ENCODE measurements around the gene SMPD2.
A peak's percentile ranks its signal among the peaks of the same experiment; 100 is the strongest.

SMPD2 gene

GRCh38 chr6:109456710-109457561 lies 16.4 kb downstream of the SMPD2 start:
- TF ChIP-seq SPI1 (IDR thresholded peaks at IDR 0.05; ENCODE audit: borderline replicate concordance, low read depth), result peak; percentile 3; the same call in 1 of the 2 replicates
- no peak for TF ChIP-seq POLR2AphosphoS5 (IDR thresholded peaks at IDR 0.05; ENCODE audit: low read depth)
- TF ChIP-seq CTCF (IDR thresholded peaks at IDR 0.05; ENCODE audit: insufficient read depth, low read length), result no peak
- no peak overlapping the region for H3K4me3 ChIP-seq (replicated peaks; ENCODE audit: insufficient read depth, low read length)
- no peak for DNase-seq (ENCODE audit: low read depth in 1 of 2, low spot score in 1 of 2)
- no peaks in the 10 kb centered on the region for H3K27me3 ChIP-seq (ENCODE audit: insufficient read depth, poor library complexity, severe bottlenecking)
- no peak overlapping the region for H3K27ac ChIP-seq (replicated peaks)

GRCh38 chr6:109457562-109457996 lies 17.1 kb downstream of the SMPD2 start:
- no peak overlapping the region for H3K4me3 ChIP-seq (replicated peaks; ENCODE audit: insufficient read depth, low read length)
- TF ChIP-seq GABPA (IDR thresholded peaks at IDR 0.05; ENCODE audit: low read depth) (no peak), CTCF (IDR thresholded peaks at IDR 0.05; ENCODE audit: insufficient read depth, low read length) (no peak), SPI1 (IDR thresholded peaks at IDR 0.05; ENCODE audit: borderline replicate concordance, low read depth) (no peak), POLR2AphosphoS5 (IDR thresholded peaks at IDR 0.05; ENCODE audit: low read depth) (no peak), REST (IDR thresholded peaks at IDR 0.05; ENCODE audit: insufficient replicate concordance, low read depth) (no peak)
- no peak for DNase-seq (ENCODE audit: low read depth in 1 of 2, low spot score in 1 of 2)
- H3K27me3 ChIP-seq (ENCODE audit: insufficient read depth, poor library complexity, severe bottlenecking), result no peaks in the 10 kb centered on the region
- H3K27ac ChIP-seq (replicated peaks), result no peak overlapping the region

GRCh38 chr6:109458774-109459531 lies 18.4 kb downstream of the SMPD2 start:
- peak; percentile 54 to 62 for DNase-seq (ENCODE audit: low read depth in 1 of 2, low spot score in 1 of 2)
- Histone ChIP-seq H3K27me3 (ENCODE audit: insufficient read depth, poor library complexity, severe bottlenecking) (no peaks in the 10 kb centered on the region), H3K4me3 (replicated peaks; ENCODE audit: insufficient read depth, low read length) (no peak overlapping the region), H3K27ac (replicated peaks) (no peak overlapping the region)
- TF ChIP-seq SPI1 (IDR thresholded peaks at IDR 0.05; ENCODE audit: borderline replicate concordance, low read depth), result peak; percentile 92
- TF ChIP-seq REST (IDR thresholded peaks at IDR 0.05; ENCODE audit: insufficient replicate concordance, low read depth), result no peak
- peak; percentile 48; the same call in 1 of the 2 replicates for TF ChIP-seq POLR2AphosphoS5 (IDR thresholded peaks at IDR 0.05; ENCODE audit: low read depth)
- no peak for TF ChIP-seq CTCF (IDR thresholded peaks at IDR 0.05; ENCODE audit: insufficient read depth, low read length)
- TF ChIP-seq GABPA (IDR thresholded peaks at IDR 0.05; ENCODE audit: low read depth), result peak; percentile 46; the same call in 1 of the 2 replicates

Data from HL-60 (cell line).